H9 (cell line): ENCODE measurements around the gene EXOG. TPM values are rescaled to one million over a fixed set of nuclear protein-coding genes. Genes with fewer than 3 reads are reported as not detected.

Experiments used
- DNase-seq: peaks from one replicate; pipeline ENCODE4 v3.0.0-alpha.2; 2017
- H2AFZ ChIP-seq: one replicate; pipeline ENCODE4 v1.6.1; 2013; ENCODE audit warnings: mild to moderate bottlenecking, low read length, control low read depth, moderate library complexity
- H2AK5ac ChIP-seq: 2 replicates; pipeline ENCODE4 v1.6.1; 2013; ENCODE audit warnings: low read length, control low read depth, mixed read lengths; ENCODE audit not compliant: insufficient read length
- H2BK120ac ChIP-seq: one replicate; pipeline ENCODE4 v1.6.1; 2013; ENCODE audit warnings: low read depth, mild to moderate bottlenecking, low read length, control low read depth, inconsistent platforms; ENCODE audit not compliant: poor library complexity, severe bottlenecking
- H2BK12ac ChIP-seq: 2 replicates; pipeline ENCODE4 v1.6.1; 2013; ENCODE audit warnings: low read length, control low read depth, mixed read lengths, low read depth; ENCODE audit not compliant: insufficient read length
- H2BK15ac ChIP-seq: 2 replicates; pipeline ENCODE4 v1.6.1; 2013; ENCODE audit warnings: low read depth, low read length, control low read depth
- H2BK20ac ChIP-seq: one replicate; pipeline ENCODE4 v1.6.1; 2013; ENCODE audit warnings: low read depth, mild to moderate bottlenecking, low read length, control low read depth, inconsistent platforms; ENCODE audit not compliant: poor library complexity, severe bottlenecking
- H2BK5ac ChIP-seq: 2 replicates; pipeline ENCODE4 v1.6.1; 2013; ENCODE audit warnings: low read length, control low read depth, mixed read lengths; ENCODE audit not compliant: insufficient read length
- H3K14ac ChIP-seq: 2 replicates; pipeline ENCODE4 v1.6.1; 2013; ENCODE audit warnings: low read length, control low read depth; ENCODE audit not compliant: insufficient read depth
- H3K18ac ChIP-seq: 2 replicates; pipeline ENCODE4 v1.6.1; 2013; ENCODE audit warnings: low read depth, mild to moderate bottlenecking, mixed read lengths, low read length, control low read depth; ENCODE audit not compliant: insufficient read length
- H3K23ac ChIP-seq: 2 replicates; pipeline ENCODE4 v1.6.1; 2013; ENCODE audit warnings: low read length, control low read depth, mixed read lengths, low read depth; ENCODE audit not compliant: insufficient read length
- H3K23me2 ChIP-seq: 2 replicates; pipeline ENCODE4 v1.6.1; 2013; ENCODE audit warnings: low read depth, mild to moderate bottlenecking, mixed read lengths, low read length, control low read depth; ENCODE audit not compliant: insufficient read length, poor library complexity, severe bottlenecking
- H3K27ac ChIP-seq: 2 replicates; pipeline ENCODE4 v1.5.1; 2013; ENCODE audit warnings: low read length, control low read depth, mixed read lengths, low read depth; ENCODE audit not compliant: insufficient read length
- H3K27me3 ChIP-seq: 2 replicates; pipeline ENCODE4 v1.6.1; 2013; ENCODE audit warnings: low read length, control low read depth, inconsistent platforms; ENCODE audit not compliant: insufficient read depth
- H3K4ac ChIP-seq: 2 replicates; pipeline ENCODE4 v1.6.1; 2013; ENCODE audit warnings: low read depth, mild to moderate bottlenecking, control low read depth, inconsistent platforms, low read length, moderate library complexity
- H3K4me1 ChIP-seq: 2 replicates; pipeline ENCODE4 v1.6.1; 2013; ENCODE audit warnings: low read length, control low read depth, inconsistent platforms; ENCODE audit not compliant: insufficient read depth
- H3K4me2 ChIP-seq: 2 replicates; pipeline ENCODE4 v1.6.1; 2013; ENCODE audit warnings: low read length, control low read depth, mixed read lengths; ENCODE audit not compliant: insufficient read length, insufficient read depth
- H3K56ac ChIP-seq: 2 replicates; pipeline ENCODE4 v1.6.1; 2013; ENCODE audit warnings: low read depth, mild to moderate bottlenecking, mixed read lengths, low read length, control low read depth; ENCODE audit not compliant: insufficient read length
- H3K79me1 ChIP-seq: 2 replicates; pipeline ENCODE4 v1.6.1; 2013; ENCODE audit warnings: low read depth, mild to moderate bottlenecking, moderate library complexity, low read length, control low read depth, inconsistent platforms; ENCODE audit not compliant: insufficient read depth, poor library complexity, severe bottlenecking
- H3K79me2 ChIP-seq: 2 replicates; pipeline ENCODE4 v1.6.1; 2013; ENCODE audit warnings: low read length, control low read depth, inconsistent platforms; ENCODE audit not compliant: insufficient read depth
- H3K9ac ChIP-seq: 2 replicates; pipeline ENCODE4 v1.6.1; 2013; ENCODE audit warnings: low read length, control low read depth, mixed read lengths; ENCODE audit not compliant: insufficient read length; ENCODE audit errors: extremely low read depth
- H3K9me3 ChIP-seq: one replicate; pipeline ENCODE4 v1.6.1; 2013; ENCODE audit warnings: low read depth, low read length, inconsistent platforms; ENCODE audit not compliant: control insufficient read depth
- H3T11ph ChIP-seq: one replicate; pipeline ENCODE4 v1.6.1; 2013; ENCODE audit warnings: mild to moderate bottlenecking, low read length, control low read depth, inconsistent platforms
- H4K20me1 ChIP-seq: one replicate; pipeline ENCODE4 v1.6.1; 2013; ENCODE audit not compliant: control insufficient read depth, insufficient read length, insufficient read depth
- H4K5ac ChIP-seq: 2 replicates; pipeline ENCODE4 v1.6.1; 2013; ENCODE audit warnings: low read depth, mild to moderate bottlenecking, mixed read lengths, low read length, control low read depth; ENCODE audit not compliant: insufficient read length
- H4K8ac ChIP-seq: replicated peaks from 2 replicates; pipeline ENCODE4 v1.6.1; 2013; ENCODE audit warnings: low read length, control low read depth, mixed read lengths, low read depth; ENCODE audit not compliant: insufficient read length
- H4K91ac ChIP-seq: 2 replicates; pipeline ENCODE4 v1.6.1; 2013; ENCODE audit warnings: low read depth, mild to moderate bottlenecking, moderate library complexity, mixed read lengths, low read length, control low read depth; ENCODE audit not compliant: insufficient read length
- H3K27ac Mint-ChIP-seq, 3 experiments: 2 replicates in 2 of 3; 3 replicates in 1 of 3; pipeline ENCODE4 v1.8.0; 2020 to 2021; ENCODE audit warnings: mixed read lengths in 3 of 3, mild to moderate bottlenecking in 1 of 3, moderate library complexity in 1 of 3
- H3K27me3 Mint-ChIP-seq: 2 replicates; pipeline ENCODE4 v1.8.0; 2021; ENCODE audit warnings: low read depth, mild to moderate bottlenecking, moderate library complexity, mixed read lengths
- H3K36me3 Mint-ChIP-seq, 3 experiments: 2 replicates in 2 of 3; 3 replicates in 1 of 3; pipeline ENCODE4 v1.8.0; 2020 to 2021; ENCODE audit warnings: low read depth in 3 of 3, mixed read lengths in 3 of 3; ENCODE audit not compliant: insufficient read depth in 1 of 3
- H3K4me1 Mint-ChIP-seq, 2 experiments: 2 replicates each; pipeline ENCODE4 v1.8.0; 2020; ENCODE audit warnings: mixed read lengths in 2 of 2
- H3K4me3 Mint-ChIP-seq, 2 experiments: 2 replicates in 1 of 2; 3 replicates in 1 of 2; pipeline ENCODE4 v1.8.0; 2020 to 2021; ENCODE audit warnings: mild to moderate bottlenecking in 2 of 2, mixed read lengths in 2 of 2, moderate library complexity in 1 of 2
- H3K9me3 Mint-ChIP-seq, 2 experiments: 2 replicates in 1 of 2; 3 replicates in 1 of 2; pipeline ENCODE4 v1.8.0; 2020; ENCODE audit warnings: mild to moderate bottlenecking in 2 of 2, mixed read lengths in 2 of 2, moderate library complexity in 1 of 2
- WGBS: extraction: QIAGEN DNeasy Blood & Tissue Kit; methylation state at CpG from one replicate; pipeline ENCODE4 v1.1.7; 2013; ENCODE audit warnings: missing lambda C conversion rate, low lambda C conversion rate, mixed read lengths; ENCODE audit not compliant: insufficient read length; ENCODE audit errors: extremely low coverage; 5-methylcytosine and 5-hydroxymethylcytosine counted together
- total RNA-seq: library from RNA; stranded (reverse); gene quantifications from 2 replicates; pipeline ENCODE4 v1.2.1, GENCODE V29; 2021
- TF ChIP-seq, protein P1 (sequence below): fragments of 200-600 bp; sonication (generic); conservative IDR thresholded peaks from 3 replicates; pipeline ENCODE4 v1.8.0; 2021; ENCODE audit warnings: antibody characterized with exemption, mild to moderate bottlenecking

The EXOG gene
- total RNA-seq, 1 experiment from 2014 or later, result 14.1 TPM

DNA sequence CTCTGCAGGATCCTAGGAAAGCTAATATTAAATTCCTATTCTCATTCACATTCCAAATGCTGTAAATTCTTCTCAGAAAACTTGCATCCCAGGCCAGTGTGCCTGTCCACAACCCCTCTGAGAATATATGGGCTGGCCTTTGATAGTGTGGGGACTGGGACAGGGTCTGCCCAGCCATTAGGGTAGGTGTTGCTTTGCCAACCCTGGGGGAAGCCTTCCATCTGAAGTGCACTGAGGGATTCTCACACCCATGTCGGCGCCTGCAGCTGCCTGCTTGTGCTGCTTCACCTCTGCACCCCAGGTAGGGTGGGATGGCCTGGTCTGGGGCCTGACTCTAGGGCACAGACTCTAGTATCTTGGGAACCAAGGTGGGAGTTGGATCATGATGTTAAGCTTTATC, 15.2 kb upstream of the EXOG start:
- no peak overlapping the region for H3K23ac ChIP-seq
- H4K91ac ChIP-seq, result no peak overlapping the region
- H2BK20ac ChIP-seq, result no peak overlapping the region
- Mint-ChIP-seq H3K27me3 (no peaks in the 10 kb centered on the region; the same call in 1 of the 2 replicates), H3K27ac (no peak overlapping the region), H3K36me3 (peaks cover 48 to 74% (median 74%) of the 10 kb centered on the region in 3 experiments), H3K4me3 (no peak overlapping the region), H3K4me1 (peaks cover 0 to 2% of the 10 kb centered on the region in 2 experiments; a peak in 1 of 4 replicates), H3K9me3 (no peaks in the 10 kb centered on the region)
- H3K79me1 ChIP-seq, result no peaks in the 10 kb centered on the region
- H3K14ac ChIP-seq, result no peak overlapping the region
- H3K27ac ChIP-seq, result no peak overlapping the region
- no peak overlapping the region for H2BK12ac ChIP-seq
- H3K79me2 ChIP-seq, result no peaks in the 10 kb centered on the region; the same call in 1 of the 2 replicates
- H3T11ph ChIP-seq, result no peak overlapping the region
- no peaks in the 10 kb centered on the region for H3K23me2 ChIP-seq
- no peak overlapping the region for H3K18ac ChIP-seq
- H3K4me2 ChIP-seq, result no peak overlapping the region
- H2AK5ac ChIP-seq, result no peak overlapping the region
- TF ChIP-seq, protein P1, sequence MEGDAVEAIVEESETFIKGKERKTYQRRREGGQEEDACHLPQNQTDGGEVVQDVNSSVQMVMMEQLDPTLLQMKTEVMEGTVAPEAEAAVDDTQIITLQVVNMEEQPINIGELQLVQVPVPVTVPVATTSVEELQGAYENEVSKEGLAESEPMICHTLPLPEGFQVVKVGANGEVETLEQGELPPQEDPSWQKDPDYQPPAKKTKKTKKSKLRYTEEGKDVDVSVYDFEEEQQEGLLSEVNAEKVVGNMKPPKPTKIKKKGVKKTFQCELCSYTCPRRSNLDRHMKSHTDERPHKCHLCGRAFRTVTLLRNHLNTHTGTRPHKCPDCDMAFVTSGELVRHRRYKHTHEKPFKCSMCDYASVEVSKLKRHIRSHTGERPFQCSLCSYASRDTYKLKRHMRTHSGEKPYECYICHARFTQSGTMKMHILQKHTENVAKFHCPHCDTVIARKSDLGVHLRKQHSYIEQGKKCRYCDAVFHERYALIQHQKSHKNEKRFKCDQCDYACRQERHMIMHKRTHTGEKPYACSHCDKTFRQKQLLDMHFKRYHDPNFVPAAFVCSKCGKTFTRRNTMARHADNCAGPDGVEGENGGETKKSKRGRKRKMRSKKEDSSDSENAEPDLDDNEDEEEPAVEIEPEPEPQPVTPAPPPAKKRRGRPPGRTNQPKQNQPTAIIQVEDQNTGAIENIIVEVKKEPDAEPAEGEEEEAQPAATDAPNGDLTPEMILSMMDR, result no peak
- H4K8ac ChIP-seq, result no peak overlapping the region
- no peak overlapping the region for H4K5ac ChIP-seq
- H3K9me3 ChIP-seq, result no peaks in the 10 kb centered on the region
- no peaks in the 10 kb centered on the region for H3K4me1 ChIP-seq
- no peaks in the 10 kb centered on the region for H4K20me1 ChIP-seq
- no peak for DNase-seq
- H3K27me3 ChIP-seq, result no peaks in the 10 kb centered on the region
- no CpG with 5 or more reads among the region's 2 CpGs for WGBS
- H2BK5ac ChIP-seq, result no peak overlapping the region
- H2BK120ac ChIP-seq, result no peak overlapping the region
- no peak overlapping the region for H3K56ac ChIP-seq
- H3K4ac ChIP-seq, result no peak overlapping the region
- no peak overlapping the region for H3K9ac ChIP-seq
- no peak overlapping the region for H2AFZ ChIP-seq
- H2BK15ac ChIP-seq, result no peak overlapping the region
